Natural killer cell (primary cell): ENCODE results near the gene GPR3. TPM values are rescaled to one million over a fixed set of nuclear protein-coding genes. Genes with fewer than 3 reads are reported as not detected.

Experiments
- ATAC-seq, 3 donors: fragments of 150-1000 bp in 2 of 3; fragments of 200-7000 bp in 1 of 3; cut with Tn5 transposase; 1 replicate in 1 of 3; 2 replicates in 2 of 3; pipeline ENCODE4 v1.10.0; 2021; ENCODE audit warnings: mild to moderate bottlenecking in 2 of 3, moderate library complexity in 2 of 3
- DNase-seq, 2 donors: peaks; one replicate each; pipeline versions ENCODE4 v3.0.0 to v3.0.0-alpha.2; 2013 to 2021; ENCODE audit warnings: mixed read lengths in 1 of 2
- H3K27ac ChIP-seq: one replicate; pipeline ENCODE4 v1.5.1; 2013; ENCODE audit warnings: mild to moderate bottlenecking, low read length
- H3K27me3 ChIP-seq: one replicate; pipeline ENCODE4 v1.6.1; 2013; ENCODE audit warnings: low read length; ENCODE audit not compliant: control insufficient read depth, insufficient read depth
- H3K36me3 ChIP-seq: one replicate; pipeline ENCODE4 v1.6.1; 2013; ENCODE audit warnings: low read length; ENCODE audit not compliant: control insufficient read depth, insufficient read depth
- H3K4me1 ChIP-seq: one replicate; pipeline ENCODE4 v1.6.1; 2013; ENCODE audit warnings: low read length; ENCODE audit not compliant: control insufficient read depth, insufficient read depth
- H3K4me3 ChIP-seq: one replicate; pipeline ENCODE4 v1.5.1; 2013; ENCODE audit warnings: low read length
- H3K9me3 ChIP-seq: one replicate; pipeline ENCODE4 v1.6.1; 2013; ENCODE audit warnings: low read length; ENCODE audit not compliant: control insufficient read depth, insufficient read depth
- H3K27ac Mint-ChIP-seq, 2 donors: one replicate each; pipeline ENCODE4 v1.8.0; 2022; ENCODE audit warnings: mild to moderate bottlenecking in 2 of 2, mixed read lengths in 2 of 2, moderate library complexity in 1 of 2
- H3K27me3 Mint-ChIP-seq, 2 donors: one replicate each; pipeline ENCODE4 v1.8.0; 2022; ENCODE audit warnings: low read depth in 2 of 2, mixed read lengths in 2 of 2
- H3K36me3 Mint-ChIP-seq: one replicate; pipeline ENCODE4 v1.8.0; 2022; ENCODE audit warnings: mixed read lengths
- H3K4me1 Mint-ChIP-seq, 2 donors: one replicate each; pipeline ENCODE4 v1.8.0; 2022; ENCODE audit warnings: mixed read lengths in 2 of 2
- H3K4me3 Mint-ChIP-seq: one replicate; pipeline ENCODE4 v1.8.0; 2022; ENCODE audit warnings: mild to moderate bottlenecking, moderate library complexity, mixed read lengths
- H3K9me3 Mint-ChIP-seq, 2 donors: one replicate each; pipeline ENCODE4 v1.8.0; 2022; ENCODE audit warnings: mixed read lengths in 2 of 2
- CTCF ChIP-seq: fragments of 200-600 bp; IDR thresholded peaks from one replicate; pipeline ENCODE4 v1.8.0; 2022; ENCODE audit warnings: antibody characterized with exemption
- WGBS: methylation state at CpG from one replicate; pipeline ENCODE4 v1.1.7; 2013; ENCODE audit warnings: missing lambda C conversion rate; ENCODE audit not compliant: insufficient coverage; 5-methylcytosine and 5-hydroxymethylcytosine counted together
- intact Hi-C: fragments of 100-400 bp; cut with micrococcal nuclease; formaldehyde crosslinking; loops from one replicate; pipeline ENCODE4 v1.14.2; 2022
- total RNA-seq, 4 donors: library from RNA; stranded (reverse); fragments of 120-200 nt in 1 of 4; gene quantifications; one replicate each; pipeline versions ENCODE4 v1.2.3 to v1.2.4, GENCODE V29; 2013 to 2022

Gene GPR3
- total RNA-seq, 3 donors from 2014 or later (not counting 1 experiment from before 2014, with no cell fraction given) = 0.39 to 0.87 (median 0.60) TPM

- Histone ChIP-seq H3K4me3 (no peak overlapping the region), H3K36me3 (no peaks in the 10 kb centered on the region), H3K27ac (no peak overlapping the region), H3K27me3 (no peaks in the 10 kb centered on the region), H3K9me3 (no peaks in the 10 kb centered on the region), H3K4me1 (no peaks in the 10 kb centered on the region)
- Mint-ChIP-seq H3K4me3 (no peak overlapping the region), H3K36me3 (no peaks in the 10 kb centered on the region), H3K4me1 (no peaks in the 10 kb centered on the region), H3K9me3 (no peaks in the 10 kb centered on the region), H3K27me3 (peaks cover 0 to 7% of the 10 kb centered on the region in 2 donors), H3K27ac (no peak overlapping the region)
- DNase-seq (no peak), ATAC-seq (no peak)
- 95% methylated on average over 4 of the region's 4 CpGs for WGBS
- TF ChIP-seq CTCF = no peak
- intact Hi-C loops = no loop called here
Observed at GRCh38 chr1:27380224-27380623, 12.2 kb upstream of the GPR3 start.

- H3K9me3 Mint-ChIP-seq = no peaks in the 10 kb centered on the region
- no peaks in the 10 kb centered on the region for H3K36me3 Mint-ChIP-seq
- H3K4me3 ChIP-seq = no peak overlapping the region
- ATAC-seq (no peak), DNase-seq (no peak)
- H3K4me1 ChIP-seq = no peaks in the 10 kb centered on the region
- no peak for TF ChIP-seq CTCF
- no peak overlapping the region for H3K27ac Mint-ChIP-seq
- no peaks in the 10 kb centered on the region for H3K9me3 ChIP-seq
- H3K4me1 Mint-ChIP-seq = no peaks in the 10 kb centered on the region
- no peaks in the 10 kb centered on the region for H3K27me3 ChIP-seq
- WGBS = 93% methylated on average over 9 of the region's 12 CpGs
- no peak overlapping the region for H3K27ac ChIP-seq
- intact Hi-C loops = no loop called here
- H3K4me3 Mint-ChIP-seq = no peak overlapping the region
- H3K36me3 ChIP-seq = no peaks in the 10 kb centered on the region
- peaks cover 0 to 5% of the 10 kb centered on the region in 2 donors for H3K27me3 Mint-ChIP-seq
Observed at GRCh38 chr1:27380766-27381733, 11.4 kb upstream of the GPR3 start.

DNA sequence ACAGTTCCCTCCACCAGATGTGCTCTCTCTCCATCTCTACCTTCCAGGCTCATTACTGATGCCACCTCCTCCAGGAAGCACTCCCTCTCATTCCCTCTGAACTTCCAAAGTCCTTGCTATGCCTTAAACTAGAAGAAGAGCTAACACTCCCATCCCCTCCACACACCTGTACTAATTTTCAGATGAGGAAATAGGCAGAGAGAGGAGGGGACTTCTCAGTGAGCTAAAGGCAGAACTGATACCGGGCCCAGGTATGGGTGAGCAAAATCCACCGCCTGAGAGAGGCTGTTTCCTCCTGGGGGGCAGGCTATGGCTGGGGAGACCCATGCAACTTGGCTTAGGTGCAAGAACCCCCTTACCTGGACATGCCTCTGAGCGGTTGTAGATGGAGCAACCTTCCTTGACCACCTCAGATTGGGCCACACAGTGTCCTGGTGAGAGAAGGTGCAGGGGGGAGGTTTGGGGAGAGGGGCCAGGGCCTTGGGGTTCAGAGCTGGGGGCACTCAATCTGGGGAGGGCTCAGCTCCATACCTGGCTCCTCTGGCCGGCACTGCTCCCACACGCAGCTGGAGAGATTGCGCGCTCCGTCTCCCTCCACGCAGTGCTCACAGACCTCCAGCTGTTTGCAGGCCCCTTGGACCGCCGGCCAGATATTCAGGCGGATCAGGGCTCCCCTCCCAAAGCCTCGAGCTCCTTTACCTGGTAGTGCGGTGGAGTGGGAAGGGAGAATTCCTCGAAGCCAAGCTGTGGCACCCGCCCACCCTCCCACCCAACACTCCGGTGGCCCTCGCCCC is 10.3 kb upstream of the GPR3 start:
- Histone ChIP-seq H3K9me3 (no peaks in the 10 kb centered on the region), H3K36me3 (no peaks in the 10 kb centered on the region), H3K4me1 (no peaks in the 10 kb centered on the region), H3K27ac (no peak overlapping the region), H3K4me3 (no peak overlapping the region), H3K27me3 (no peaks in the 10 kb centered on the region)
- WGBS = 74% methylated on average over 13 of the region's 18 CpGs
- ATAC-seq (no peak), DNase-seq (no peak)
- TF ChIP-seq CTCF = no peak
- Mint-ChIP-seq H3K4me3 (no peak overlapping the region), H3K36me3 (no peaks in the 10 kb centered on the region), H3K27ac (no peak overlapping the region), H3K27me3 (peaks cover 0 to 12% of the 10 kb centered on the region in 2 donors), H3K9me3 (no peaks in the 10 kb centered on the region), H3K4me1 (no peaks in the 10 kb centered on the region)
- intact Hi-C loops = no loop called here
